IMR-90 (cell line): ENCODE results near the gene RHBDD2.

Experiments used
- BHLHE40 ChIP-seq: fragments of 150-350 bp; IDR thresholded peaks from 2 replicates; pipeline ENCODE4 v1.6.1; 2016; ENCODE audit warnings: mild to moderate bottlenecking, low read depth, low read length
- CTCF ChIP-seq: conservative IDR thresholded peaks from 2 replicates; pipeline ENCODE4 v1.5.1; 2012; ENCODE audit warnings: mild to moderate bottlenecking, low read depth, low read length, improper control_type of control experiment
- POLR2A ChIP-seq: IDR thresholded peaks from 2 replicates; pipeline ENCODE4 v1.6.1; 2012; ENCODE audit warnings: mild to moderate bottlenecking, low read depth, low read length
- RAD21 ChIP-seq: IDR thresholded peaks from 2 replicates; pipeline ENCODE4 v1.6.1; 2012; ENCODE audit warnings: low read length, improper control_type of control experiment
- RFX5 ChIP-seq: IDR thresholded peaks from 2 replicates; pipeline ENCODE4 v1.8.0; 2012; ENCODE audit warnings: low read depth, mild to moderate bottlenecking, low read length, moderate library complexity
- USF2 ChIP-seq: fragments of 150-350 bp; IDR thresholded peaks from 2 replicates; pipeline ENCODE4 v1.6.1; 2017; ENCODE audit warnings: mild to moderate bottlenecking, antibody characterized with exemption, low read length, low read depth

- no peak for TF ChIP-seq POLR2A
- TF ChIP-seq CTCF: no peak
- TF ChIP-seq USF2: no peak
- TF ChIP-seq RAD21: no peak
- TF ChIP-seq RFX5: no peak
- no peak for TF ChIP-seq BHLHE40
Observed at GRCh38 chr7:75931680-75932079, 52.8 kb downstream of the RHBDD2 start.
